NK-92 treated with Interleukin-12 subunit alpha and Interleukin-12 subunit beta, amount 100 ng/mL, for 24 hours (cell line): ENCODE data around the gene P3H3.
A peak's percentile ranks its signal among the peaks of the same experiment; 100 is the strongest.

Experiments
- DNase-seq: peaks from one replicate; lab custom pipeline; 2025; lab: John Stamatoyannopoulos, UW

The P3H3 gene

GRCh38 chr12:6799147-6799546 lies 29.1 kb upstream of the P3H3 start:
- no peak for DNase-seq

GRCh38 chr12:6807170-6807569 lies 21.0 kb upstream of the P3H3 start:
- DNase-seq = no peak

- no peak for DNase-seq
Measured at GRCh38 chr12:6809056-6809455, 19.2 kb upstream of the P3H3 start.

GRCh38 chr12:6810758-6811157 lies 17.4 kb upstream of the P3H3 start:
- DNase-seq = no peak

- DNase-seq = no peak
Measured at GRCh38 chr12:6813363-6813762, 14.8 kb upstream of the P3H3 start.

- no peak for DNase-seq
Measured at GRCh38 chr12:6816598-6816997, 11.6 kb upstream of the P3H3 start.

- DNase-seq = no peak
Measured at GRCh38 chr12:6817098-6817497, 11.1 kb upstream of the P3H3 start.

- DNase-seq = no peak
Measured at GRCh38 chr12:6817662-6818157, 10.5 kb upstream of the P3H3 start.

- DNase-seq = no peak
Measured at GRCh38 chr12:6818222-6818621, 10.0 kb upstream of the P3H3 start.

GRCh38 chr12:6818645-6819044 lies 9.6 kb upstream of the P3H3 start:
- no peak for DNase-seq

GRCh38 chr12:6819106-6820030 lies 8.8 kb upstream of the P3H3 start:
- DNase-seq = no peak

- no peak for DNase-seq
Measured at GRCh38 chr12:6820166-6820565, 8.0 kb upstream of the P3H3 start.

- DNase-seq = no peak
Measured at GRCh38 chr12:6821591-6822425, 6.4 kb upstream of the P3H3 start, which contains the start of gene GPR162. Gene GPR162 (plus strand): TSS chr12:6821821. CDS start chr12:6823899, 2,078 bp downstream.

- DNase-seq = no peak
Measured at GRCh38 chr12:6822426-6823135, 5.6 kb upstream of the P3H3 start.

GRCh38 chr12:6823182-6824084 lies 4.8 kb upstream of the P3H3 start:
- DNase-seq = no peak

- no peak for DNase-seq
Measured at GRCh38 chr12:6824085-6824775, 4.0 kb upstream of the P3H3 start.

GRCh38 chr12:6824901-6825381 lies 3.3 kb upstream of the P3H3 start:
- DNase-seq = no peak

- DNase-seq = peak; percentile 11
Measured at GRCh38 chr12:6825398-6826124, 2.6 kb upstream of the P3H3 start.

GRCh38 chr12:6826125-6826733 lies 2.0 kb upstream of the P3H3 start:
- no peak for DNase-seq
